Erythroblast (primary cell): Measurements from ENCODE around the gene ADRB2.
"Not testable (repeated sequence)": the region's sequence is repeated elsewhere in the genome, so short reads cannot be mapped to it uniquely, and the experiment has no call there.

Experiments used
- DNase-seq, 2 experiments: peaks; one replicate each; lab custom pipeline; 2025; lab: John Stamatoyannopoulos, UW
- GATA1 ChIP-seq: IDR thresholded peaks from 2 replicates; pipeline ENCODE4 v1.6.1; 2011; ENCODE audit warnings: low read depth, mild to moderate bottlenecking, control low read depth, low read length, moderate library complexity
- POLR2A ChIP-seq: IDR thresholded peaks from 2 replicates; pipeline ENCODE4 v1.6.1; 2011; ENCODE audit warnings: mild to moderate bottlenecking, low read length

ADRB2 gene

DNA sequence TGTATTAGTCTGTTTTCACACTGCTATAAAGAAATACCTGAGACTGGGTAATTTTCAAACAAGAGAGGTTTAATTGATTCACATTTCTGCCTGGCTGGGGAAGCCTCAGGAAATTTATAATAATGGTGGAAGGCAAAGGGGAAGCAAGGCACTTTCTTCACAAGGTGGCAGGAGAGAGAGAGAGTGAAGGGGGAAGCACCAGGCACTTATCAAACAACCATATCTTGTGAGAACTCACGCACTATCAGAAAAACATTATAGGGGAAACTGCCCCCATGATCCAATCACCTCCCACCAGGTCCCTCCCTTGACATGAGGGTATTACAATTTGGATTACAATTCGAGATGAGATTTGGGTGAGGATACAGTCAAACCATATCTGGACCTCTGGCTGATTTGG lies 34.7 kb downstream of the ADRB2 start:
- DNase-seq: no peak
- TF ChIP-seq POLR2A (no peak), GATA1 (no peak)

DNA sequence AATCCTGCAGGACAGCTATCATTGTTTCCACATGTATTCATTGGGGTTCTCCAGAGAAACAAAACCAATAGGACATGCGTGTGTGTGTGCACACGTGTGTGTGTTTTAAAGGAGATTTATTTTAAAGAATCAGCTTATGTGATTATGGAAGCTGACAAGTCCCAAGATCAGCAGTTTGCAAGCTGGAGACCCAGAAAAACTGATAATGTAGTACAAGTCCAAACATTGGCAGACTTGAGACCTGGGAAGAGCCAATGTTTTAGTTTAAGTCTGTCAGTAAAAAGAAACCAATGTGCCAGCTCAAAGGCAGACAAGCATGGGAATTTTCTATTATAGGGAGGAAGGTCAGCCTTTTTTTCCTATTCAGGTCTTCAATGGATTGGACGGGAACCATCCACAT lies 35.3 kb downstream of the ADRB2 start:
- TF ChIP-seq POLR2A: no peak
- no peak for TF ChIP-seq GATA1
- no peak for DNase-seq

- no peak for DNase-seq
- TF ChIP-seq GATA1 (no peak), POLR2A (no peak)
Observed at GRCh38 chr5:148864113-148864841, 37.9 kb downstream of the ADRB2 start.

- no peak for TF ChIP-seq GATA1
- DNase-seq: no peak
Observed at GRCh38 chr5:148866024-148866423, 39.6 kb downstream of the ADRB2 start.

DNA sequence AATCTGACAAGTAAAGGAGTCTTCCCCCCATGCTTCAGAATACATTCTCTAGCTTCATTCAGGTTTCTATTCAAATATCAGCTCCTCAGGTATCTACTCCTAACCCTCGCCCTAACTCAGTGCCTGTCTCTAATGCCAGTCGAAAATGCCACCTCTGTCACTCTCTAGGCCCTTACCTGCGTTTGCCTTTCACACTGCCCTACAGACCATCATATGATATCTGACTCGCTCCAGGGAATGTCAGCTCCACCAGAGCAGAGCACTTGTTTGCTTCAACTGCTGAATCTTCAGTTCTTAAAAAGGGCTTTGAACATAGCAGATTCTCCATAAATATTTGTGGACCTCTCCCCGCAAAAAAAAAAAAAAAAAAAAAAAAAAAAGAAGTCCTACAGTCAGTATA lies 46.7 kb downstream of the ADRB2 start:
- no peak for DNase-seq

GRCh38 chr5:148873690-148874485 lies 47.5 kb downstream of the ADRB2 start:
- TF ChIP-seq GATA1 (no peak), POLR2A (no peak)
- no peak for DNase-seq

More for the DNA sequence above, 46.7 kb downstream of the ADRB2 start:
- TF ChIP-seq GATA1 (no peak), POLR2A (no peak)

GRCh38 chr5:148875205-148875875 lies 48.9 kb downstream of the ADRB2 start:
- TF ChIP-seq POLR2A (no peak), GATA1 (no peak)
- peak; percentile 16 to 57 for DNase-seq

DNA sequence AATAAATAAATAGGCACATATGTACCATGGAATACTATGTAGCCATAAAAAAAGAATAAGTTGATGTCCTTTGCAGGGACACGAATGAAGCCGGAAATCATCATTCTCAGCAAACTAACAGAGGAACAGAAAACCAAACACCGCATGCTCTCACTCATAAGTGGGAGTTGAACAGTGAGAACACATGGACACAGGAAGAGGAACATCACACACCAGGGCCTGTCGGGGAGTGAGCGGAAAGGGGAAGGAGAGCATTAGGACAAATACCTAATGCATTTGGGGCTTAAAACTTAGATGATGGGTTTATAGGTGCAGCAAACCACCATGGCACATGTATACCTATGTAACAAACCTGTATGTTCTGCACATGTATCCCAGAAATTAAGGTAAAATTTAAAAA lies 51.0 kb downstream of the ADRB2 start:
- not testable (repeated sequence) for DNase-seq
